Measurements from ENCODE around the gene ZNF280A.
"Not testable (repeated sequence)": the region's sequence is repeated elsewhere in the genome, so short reads cannot be mapped to it uniquely, and the experiment has no call there.

Gene ZNF280A

DNA sequence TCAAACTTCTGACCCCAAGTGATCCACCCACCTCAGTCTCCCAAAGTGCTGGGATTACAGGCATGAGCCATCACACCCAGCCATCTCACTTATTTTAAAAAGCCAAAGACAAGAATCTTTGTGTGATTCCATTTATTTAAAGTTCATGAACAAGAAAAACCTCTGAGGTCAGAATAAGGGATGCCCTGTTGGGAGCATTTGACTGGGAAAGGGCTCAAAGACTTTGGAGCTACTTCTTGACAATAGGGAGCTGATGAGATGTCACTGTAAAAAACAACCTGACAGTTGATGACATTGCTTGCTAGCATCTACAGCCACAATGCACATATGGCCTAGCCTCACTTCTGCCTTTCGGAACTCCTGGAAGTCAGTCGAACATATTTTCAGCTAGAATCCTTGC is 6.5 kb downstream of the ZNF280A start:
- no peak for DNase-seq (ENCODE audit: low read depth in 1 of 2, low spot score in 1 of 2)

- DNase-seq (ENCODE audit: low read depth in 1 of 2, low spot score in 1 of 2): no peak
These were observed 7.1 kb downstream of the ZNF280A start for GRCh38 chr22:22512951-22513350.

GRCh38 chr22:22510833-22511232 is 9.2 kb downstream of the ZNF280A start:
- not testable (repeated sequence) for DNase-seq (ENCODE audit: low read depth in 1 of 2, low spot score in 1 of 2)

DNA sequence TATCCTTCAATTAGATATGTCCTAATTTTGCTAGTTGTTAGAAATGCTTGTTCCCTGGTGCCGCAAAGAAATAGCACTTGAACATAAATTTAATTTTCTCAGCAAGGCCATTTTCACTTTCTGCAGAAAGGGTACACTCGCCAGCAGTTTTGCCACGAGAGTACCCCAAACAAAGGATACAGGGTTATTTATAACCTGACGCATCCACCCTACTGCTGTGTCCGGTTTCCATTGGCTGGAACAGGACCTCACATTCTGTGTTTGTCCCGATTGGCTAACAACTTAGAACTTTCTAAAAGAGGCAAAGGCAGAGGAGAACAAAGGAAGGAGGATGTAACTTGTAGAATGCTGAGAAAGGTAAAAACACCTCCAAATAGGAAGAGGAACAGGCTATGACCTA is 10.2 kb downstream of the ZNF280A start:
- not testable (repeated sequence) for DNase-seq (ENCODE audit: low read depth in 1 of 2, low spot score in 1 of 2)

GRCh38 chr22:22508274-22509176 is 11.5 kb downstream of the ZNF280A start, which contains the start of gene ZNF280B:
ZNF280B (minus strand) TSS chr22:22508742; CDS start chr22:22489398, 19,344 bp downstream.
- peak; percentile 67 to 71 for DNase-seq (ENCODE audit: low read depth in 1 of 2, low spot score in 1 of 2)

DNA sequence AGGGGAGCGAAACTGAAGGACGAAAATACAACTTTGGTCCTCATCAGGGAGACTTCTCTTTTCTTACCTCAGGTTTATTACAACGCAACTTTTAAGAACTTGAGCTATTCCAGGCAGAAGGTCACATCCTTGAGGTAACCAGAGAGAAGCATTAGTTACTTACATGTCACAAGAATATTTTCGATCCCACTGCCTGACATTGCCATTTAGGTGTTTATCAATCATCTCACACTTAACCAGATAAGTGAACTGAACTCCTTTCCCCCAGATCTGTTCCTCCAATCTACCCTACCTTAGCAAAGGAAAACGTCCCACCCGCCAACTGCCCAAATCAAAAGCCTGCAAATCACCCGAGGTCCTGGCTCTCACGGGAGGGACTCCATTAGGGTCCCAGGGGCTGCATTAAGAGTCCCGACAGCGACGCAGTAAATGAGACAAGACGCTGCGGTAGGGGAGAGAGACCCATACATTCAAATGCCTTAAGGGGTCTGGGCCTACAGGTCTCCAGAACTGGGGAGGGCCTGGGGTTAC is 12.3 kb downstream of the ZNF280A start:
- no peak for DNase-seq (ENCODE audit: low read depth in 1 of 2, low spot score in 1 of 2)

GRCh38 chr22:22506736-22507135 is 13.3 kb downstream of the ZNF280A start:
- no peak for DNase-seq (ENCODE audit: low read depth in 1 of 2, low spot score in 1 of 2)

- no peak for DNase-seq (ENCODE audit: low read depth in 1 of 2, low spot score in 1 of 2)
These were observed 21.8 kb downstream of the ZNF280A start for GRCh38 chr22:22498267-22498666.

DNA sequence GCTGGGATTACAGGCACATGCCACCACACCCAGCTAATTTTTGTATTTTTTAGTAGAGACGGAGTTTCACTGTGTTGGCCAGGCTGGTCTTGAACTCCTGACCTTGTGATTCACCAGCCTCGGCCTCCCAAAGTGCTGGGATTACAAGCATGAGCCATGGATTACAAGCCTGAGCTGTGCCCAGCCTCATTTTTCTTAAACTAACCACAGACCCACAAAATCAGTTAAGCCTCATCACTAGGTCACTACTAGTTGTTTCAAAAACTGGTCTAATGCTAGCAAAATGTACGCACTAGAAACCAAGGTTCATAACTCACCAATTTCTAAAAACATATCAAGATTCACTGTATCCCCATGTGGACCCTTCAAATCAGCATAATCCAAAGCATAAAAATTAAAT is 28.5 kb downstream of the ZNF280A start:
- DNase-seq (ENCODE audit: low read depth in 1 of 2, low spot score in 1 of 2): not testable (repeated sequence)

DNA sequence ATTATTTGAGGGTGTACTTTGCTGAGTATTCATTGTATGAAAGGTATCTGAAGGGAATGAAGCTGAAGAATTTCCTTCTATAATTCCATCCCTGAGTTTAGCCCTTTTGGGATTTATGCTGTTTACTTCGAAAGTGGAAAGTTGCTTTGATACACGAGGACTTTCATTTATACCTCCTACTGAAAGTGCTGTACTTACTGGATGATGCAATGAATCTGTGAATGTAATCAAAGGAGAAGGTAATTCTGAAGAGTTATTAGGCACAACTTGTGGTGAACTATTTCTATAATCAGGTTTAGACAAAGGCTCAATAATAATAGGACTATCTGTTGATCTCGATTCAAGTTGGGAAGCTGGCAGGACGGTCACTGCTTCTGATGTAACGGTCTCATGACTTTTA is 31.3 kb downstream of the ZNF280A start:
- DNase-seq (ENCODE audit: low read depth in 1 of 2, low spot score in 1 of 2): no peak

DNA sequence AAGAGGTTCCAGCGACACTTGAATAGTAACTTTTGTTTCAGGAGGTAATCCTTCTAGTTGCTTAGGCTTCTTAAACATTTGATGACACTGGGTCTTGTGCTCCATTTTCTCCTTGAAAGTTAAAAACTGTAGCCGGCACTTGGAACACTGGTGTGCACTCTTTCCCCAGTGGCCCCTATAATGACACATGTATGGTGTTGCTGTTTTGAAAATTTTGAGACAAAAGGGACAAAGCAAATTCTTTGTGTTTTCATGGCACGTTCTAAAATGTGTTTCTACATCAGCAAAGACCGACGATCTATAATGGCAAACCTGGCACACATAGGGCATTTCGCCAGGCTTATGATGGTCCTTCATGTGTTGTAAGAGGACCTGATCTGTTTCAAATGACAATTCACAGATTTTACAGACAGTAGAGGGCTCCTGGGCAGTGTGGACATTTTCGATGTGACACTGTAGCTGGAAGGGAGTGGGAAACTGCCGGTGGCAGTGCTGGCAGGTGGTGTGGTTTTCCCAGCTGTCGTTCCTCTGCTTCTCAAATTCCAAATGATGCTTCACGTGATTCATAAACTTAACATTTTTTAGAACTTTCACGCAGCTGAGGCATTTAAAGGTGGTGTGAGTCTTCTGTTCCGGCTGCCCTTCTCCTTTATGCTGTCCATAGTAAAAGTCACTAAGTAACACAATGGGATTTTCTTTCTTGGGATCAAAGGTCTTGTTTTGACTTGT is 32.0 kb downstream of the ZNF280A start:
- DNase-seq (ENCODE audit: low read depth in 1 of 2, low spot score in 1 of 2): no peak

- DNase-seq (ENCODE audit: low read depth in 1 of 2, low spot score in 1 of 2): no peak
These were observed 33.0 kb downstream of the ZNF280A start for GRCh38 chr22:22487059-22487458.

DNA sequence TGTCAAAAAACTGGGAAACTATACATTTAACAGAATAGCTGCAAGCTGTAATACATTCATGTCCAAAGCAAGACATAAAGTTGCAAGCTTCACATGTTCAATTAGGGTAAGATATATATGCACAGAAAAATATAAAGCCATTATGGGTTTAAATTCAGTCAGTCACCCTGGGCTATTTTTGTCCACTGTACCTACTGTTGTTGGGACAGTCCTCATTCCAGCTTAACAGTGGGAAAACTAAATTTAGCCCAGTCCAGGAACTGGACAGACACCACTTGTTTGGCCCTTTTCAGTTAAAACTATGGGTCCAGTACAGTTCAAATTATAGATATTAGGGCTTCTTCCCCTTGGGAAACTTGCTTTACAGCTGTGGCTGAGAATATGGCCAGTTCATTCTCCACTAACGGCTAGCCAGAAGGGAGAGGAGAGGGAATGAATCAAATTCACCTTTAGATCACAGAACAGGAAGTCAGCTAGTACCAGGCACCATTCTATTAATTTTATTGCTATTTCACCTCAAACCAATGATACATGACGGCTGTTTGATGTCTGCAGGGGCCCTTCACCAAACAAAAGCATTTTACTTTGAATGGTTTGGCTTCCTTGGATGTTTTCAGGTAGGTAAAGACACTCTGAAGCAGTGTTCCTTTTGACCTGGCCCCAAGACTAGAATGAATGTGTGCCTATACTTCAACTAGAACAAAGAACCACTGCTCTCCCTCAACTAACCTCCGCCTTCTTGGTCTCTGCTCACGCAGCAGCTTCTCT is 33.8 kb downstream of the ZNF280A start:
- no peak for DNase-seq (ENCODE audit: low read depth in 1 of 2, low spot score in 1 of 2)

DNA sequence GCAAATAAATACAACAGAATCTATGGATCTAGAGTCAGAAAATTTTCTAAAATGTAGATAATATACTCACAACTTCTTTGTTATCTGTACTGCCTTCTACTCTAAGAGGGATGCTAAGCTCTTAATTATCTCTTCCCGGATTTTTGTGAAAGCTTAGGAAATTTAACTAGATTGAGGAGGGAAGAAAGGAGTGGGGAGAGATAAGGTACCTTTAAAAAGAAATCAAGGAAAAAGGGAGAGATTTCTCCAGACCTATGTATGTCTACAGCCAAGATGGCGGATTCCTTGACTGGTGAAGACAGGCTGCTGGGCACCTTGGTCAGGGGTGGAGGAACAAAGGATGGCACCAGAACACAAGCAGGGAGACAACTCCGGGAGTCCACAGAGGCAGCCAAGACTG is 34.5 kb downstream of the ZNF280A start:
- no peak for DNase-seq (ENCODE audit: low read depth in 1 of 2, low spot score in 1 of 2)

DNA sequence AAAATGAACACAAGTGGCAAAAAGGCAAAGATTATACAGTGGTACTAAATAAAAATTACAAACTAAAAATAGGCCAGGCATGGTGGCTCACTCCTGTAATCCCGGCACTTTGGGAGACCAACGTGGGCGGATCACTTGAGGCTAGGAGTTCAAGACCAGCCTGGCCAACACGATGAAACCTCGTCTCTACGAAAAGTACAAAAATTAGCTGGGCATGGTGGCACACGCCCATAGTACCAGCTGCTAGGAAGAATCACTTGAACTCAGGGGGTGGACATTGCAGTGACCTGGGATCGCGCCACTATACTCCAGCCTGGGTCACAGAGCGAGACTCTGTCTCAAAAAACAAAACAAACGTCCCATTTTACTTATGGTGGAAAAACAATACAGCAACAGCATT is 36.0 kb downstream of the ZNF280A start:
- no peak for DNase-seq (ENCODE audit: low read depth in 1 of 2, low spot score in 1 of 2)

- no peak for DNase-seq (ENCODE audit: low read depth in 1 of 2, low spot score in 1 of 2)
These were observed 39.1 kb downstream of the ZNF280A start for GRCh38 chr22:22480940-22481339.

DNA sequence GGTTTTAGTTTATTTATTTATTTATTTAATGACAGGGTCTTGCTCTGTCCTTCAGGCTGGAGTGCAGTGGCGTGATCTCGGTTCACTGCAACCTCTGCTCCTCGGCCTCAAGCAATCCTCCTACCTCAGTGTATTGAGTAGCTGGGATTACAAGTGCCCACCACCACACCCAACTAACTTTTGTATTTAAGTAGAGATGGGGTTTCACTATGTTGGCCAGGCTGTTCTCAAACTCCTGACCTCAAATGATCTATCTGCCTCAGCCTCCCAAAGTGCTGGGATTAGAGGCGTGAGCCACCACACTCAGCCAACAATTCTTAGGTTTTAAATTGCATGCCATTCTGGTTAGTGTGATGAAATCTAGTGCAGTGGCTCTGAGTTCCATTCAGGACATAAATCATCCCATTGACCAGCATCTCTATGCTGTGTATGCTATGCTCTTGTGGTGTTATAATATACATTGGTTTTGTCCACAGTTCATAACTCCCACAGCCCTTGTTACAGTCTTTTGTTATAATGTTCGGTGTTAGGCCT is 40.0 kb downstream of the ZNF280A start:
- DNase-seq (ENCODE audit: low read depth in 1 of 2, low spot score in 1 of 2): no peak

- DNase-seq (ENCODE audit: low read depth in 1 of 2, low spot score in 1 of 2): no peak
These were observed 41.0 kb downstream of the ZNF280A start for GRCh38 chr22:22479116-22479515.

GRCh38 chr22:22478470-22478869 is 41.6 kb downstream of the ZNF280A start:
- DNase-seq (ENCODE audit: low read depth in 1 of 2, low spot score in 1 of 2): no peak

GRCh38 chr22:22474733-22475132 is 45.3 kb downstream of the ZNF280A start:
- no peak for DNase-seq (ENCODE audit: low read depth in 1 of 2, low spot score in 1 of 2)

- not testable (repeated sequence) for DNase-seq (ENCODE audit: low read depth in 1 of 2, low spot score in 1 of 2)
These were observed 49.0 kb downstream of the ZNF280A start for GRCh38 chr22:22471104-22471503.
